Stimulated activated CD4-positive, alpha-beta T cell treated with anti-CD3 and anti-CD28 coated beads, Interleukin-2, amount 100 ng/mL, for 4 hours (primary cell): ENCODE measurements around the gene KCTD7.
"Not testable (repeated sequence)": the region's sequence is repeated elsewhere in the genome, so short reads cannot be mapped to it uniquely, and the experiment has no call there.

Experiments used
- DNase-seq: peaks from one replicate; pipeline ENCODE4 v3.0.0-alpha.2; 2020; ENCODE audit warnings: low read depth

Gene KCTD7

DNA sequence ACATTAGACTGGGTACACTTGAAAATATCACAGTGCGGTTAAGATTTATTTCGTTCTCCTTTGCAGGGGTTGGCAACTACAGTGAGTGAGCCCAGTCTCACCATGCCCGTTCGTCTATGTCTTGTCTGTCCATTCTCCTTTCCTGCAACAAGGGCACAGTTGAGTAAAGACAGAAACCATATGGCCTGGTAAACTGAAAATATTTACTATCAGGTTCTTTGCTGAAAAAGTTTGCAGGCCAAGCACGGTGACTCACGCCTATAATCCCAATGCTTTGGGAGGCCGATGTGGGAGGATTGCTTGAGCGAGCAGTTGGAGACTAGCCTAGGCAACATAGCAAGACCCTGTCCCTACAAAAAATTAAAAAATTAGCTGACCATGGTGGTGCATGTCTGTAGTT is 11.4 kb upstream of the KCTD7 start:
- no peak for DNase-seq

DNA sequence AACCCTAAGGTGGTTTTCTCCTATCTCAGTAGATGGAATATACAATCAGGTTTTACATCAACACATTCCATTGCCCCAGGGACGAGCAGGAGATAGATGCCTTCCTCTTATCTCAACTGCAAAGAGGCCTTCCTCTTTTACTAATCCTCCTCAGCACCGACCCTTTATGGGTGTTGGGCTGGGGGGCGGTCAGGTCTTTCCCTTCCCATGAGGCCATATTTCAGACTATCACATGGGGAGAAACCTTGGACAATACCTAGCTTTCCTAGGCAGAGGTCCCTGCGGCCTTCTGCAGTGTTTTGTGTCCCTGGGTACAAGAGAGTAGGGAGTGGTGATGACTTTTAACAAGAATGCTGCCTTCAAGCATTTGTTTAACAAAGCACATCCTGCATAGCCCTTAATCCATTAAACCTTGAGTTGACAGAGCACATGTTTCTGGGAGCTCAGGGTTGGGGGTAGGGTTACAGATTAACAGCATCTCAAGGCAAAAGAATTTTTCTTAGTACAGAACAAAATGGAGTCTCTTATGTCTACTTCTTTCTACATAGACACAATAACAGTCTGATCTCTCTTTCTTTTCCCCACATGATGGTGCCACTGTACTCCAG is 9.2 kb upstream of the KCTD7 start:
- not testable (repeated sequence) for DNase-seq

DNA sequence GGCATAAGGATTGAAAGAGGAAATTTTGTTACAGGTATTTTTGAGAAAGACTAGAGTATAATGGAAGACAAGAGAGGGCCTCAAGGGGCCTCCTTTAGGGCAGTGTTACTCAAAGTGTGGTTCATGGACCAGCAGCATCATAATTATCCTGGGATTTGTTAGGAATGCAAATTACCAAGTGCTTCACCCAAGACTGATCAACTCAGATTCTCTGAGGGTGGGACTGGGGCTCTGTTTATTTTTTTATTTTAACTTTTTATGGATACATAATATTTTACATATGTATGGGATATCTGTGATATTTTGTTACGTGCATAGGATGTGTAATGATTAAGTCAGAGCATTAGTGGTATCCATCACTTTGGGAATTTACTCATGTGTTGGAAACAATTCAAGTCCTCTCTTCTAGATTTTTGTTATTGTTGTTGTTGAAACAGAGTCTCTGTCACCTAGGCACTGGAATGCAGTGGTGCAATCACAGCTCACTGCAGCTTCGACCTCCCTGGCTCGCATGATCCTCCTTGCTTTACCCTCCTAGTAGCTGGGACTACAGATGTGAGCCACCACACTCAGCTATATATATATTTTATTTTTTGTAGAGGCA is 2.2 kb upstream of the KCTD7 start:
- DNase-seq = no peak

DNA sequence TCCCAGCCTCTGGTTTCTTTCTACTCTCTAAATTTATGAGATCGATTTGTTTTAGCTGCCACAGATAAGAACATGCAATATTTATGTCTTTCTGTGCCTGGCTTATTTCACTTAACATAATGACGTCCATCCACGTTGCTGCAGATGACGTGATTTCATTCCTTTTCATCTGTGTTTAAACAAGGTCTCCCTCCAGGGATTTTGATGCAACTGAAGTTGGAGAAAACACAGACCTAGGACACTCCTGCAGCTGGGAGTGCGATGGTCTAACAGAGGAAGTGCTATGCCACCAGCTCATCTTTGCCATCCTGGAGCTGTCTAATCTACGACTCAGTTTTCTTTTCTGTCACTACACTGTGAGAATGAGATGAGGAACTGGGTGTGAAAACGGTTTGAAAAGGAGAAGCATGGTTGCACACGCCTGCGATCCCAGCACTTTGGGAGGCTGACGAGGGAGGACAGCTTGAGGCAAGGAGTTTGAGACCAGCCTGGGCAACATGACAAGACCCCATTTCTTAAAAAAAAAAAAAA is 1.5 kb upstream of the KCTD7 start:
- DNase-seq = no peak

DNA sequence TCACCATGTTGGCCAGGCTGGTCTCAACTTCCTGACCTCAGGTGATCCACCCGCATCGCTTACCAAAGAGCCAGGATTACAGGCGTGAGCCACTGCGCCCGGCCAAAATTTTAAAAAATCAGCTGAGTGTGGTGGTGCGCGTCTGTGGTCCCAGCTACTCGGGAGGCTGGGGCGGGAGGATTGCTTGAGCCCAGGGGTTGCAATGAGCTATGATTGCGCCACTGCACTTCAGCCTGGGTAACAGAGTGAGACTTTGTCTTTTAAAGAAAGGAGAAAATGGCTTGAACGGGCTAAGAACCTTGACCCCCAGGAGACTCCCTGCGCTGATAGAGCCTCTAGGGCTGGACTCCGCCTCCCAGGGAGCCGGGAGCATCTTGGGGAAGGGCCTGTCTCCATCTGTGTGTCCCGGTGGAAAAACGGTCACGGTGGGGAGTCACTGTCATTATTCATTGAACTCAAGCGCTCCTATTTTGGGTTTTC is 760 bp upstream of the KCTD7 start:
- DNase-seq = no peak

DNA sequence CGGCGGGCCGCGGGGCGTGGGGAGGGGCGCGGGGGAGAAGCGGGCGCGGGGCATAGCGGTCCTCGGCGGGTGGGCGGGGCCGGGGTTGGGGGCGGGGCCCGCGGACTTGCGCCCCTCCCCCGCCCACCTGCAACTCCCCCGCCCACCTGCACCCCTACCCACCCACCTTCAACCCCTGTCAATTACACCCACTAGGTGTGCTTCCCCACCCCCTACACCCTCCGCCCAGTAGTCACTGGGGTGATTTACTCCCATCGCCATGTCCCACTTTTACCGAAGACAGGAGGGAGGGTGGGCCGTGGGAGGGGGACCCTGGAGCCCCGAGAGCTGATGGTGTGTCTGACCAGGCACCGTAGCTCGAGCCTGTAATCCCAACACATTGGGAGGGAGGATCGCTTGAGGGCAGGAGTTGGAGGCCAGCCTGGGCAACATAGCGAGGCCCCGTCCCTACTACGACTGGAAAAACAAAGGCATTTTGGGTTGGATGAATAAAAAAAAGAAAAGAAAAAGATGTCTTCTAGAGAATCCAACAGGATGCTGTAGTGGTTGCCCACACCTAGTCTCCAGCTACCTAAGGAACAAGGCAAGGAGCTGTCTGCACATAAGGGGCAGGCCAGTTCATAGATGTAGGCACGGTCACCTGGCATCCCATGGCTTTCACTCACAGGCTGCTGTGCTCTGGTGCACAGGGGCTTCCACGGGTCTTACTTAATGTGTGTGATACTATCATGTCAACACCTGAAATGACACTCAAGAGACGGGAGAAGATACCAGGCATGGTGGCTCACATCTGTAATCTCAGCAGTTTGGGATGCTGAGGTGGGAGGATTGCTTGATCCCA is 761 bp downstream of the KCTD7 start:
- peak; percentile 6 for DNase-seq

DNA sequence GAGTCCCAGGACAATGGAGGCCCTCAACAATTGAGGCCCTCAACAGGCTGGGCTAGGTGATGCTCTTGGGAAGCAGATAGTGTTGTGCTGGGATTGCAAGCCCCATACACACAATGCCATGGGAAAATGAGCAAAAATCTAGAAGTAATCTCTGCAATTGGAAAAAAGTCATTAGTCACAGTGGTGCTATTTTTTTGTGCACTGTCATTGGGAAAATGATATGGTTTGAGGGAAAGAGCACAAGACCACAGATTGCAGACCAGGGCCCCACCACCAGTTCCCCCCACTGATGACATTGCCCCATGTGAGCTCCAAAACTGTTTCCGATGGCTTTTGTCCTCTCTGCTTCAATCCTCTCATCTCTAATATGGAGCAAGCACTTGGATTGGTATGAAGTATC is 1.9 kb downstream of the KCTD7 start:
- DNase-seq = no peak

DNA sequence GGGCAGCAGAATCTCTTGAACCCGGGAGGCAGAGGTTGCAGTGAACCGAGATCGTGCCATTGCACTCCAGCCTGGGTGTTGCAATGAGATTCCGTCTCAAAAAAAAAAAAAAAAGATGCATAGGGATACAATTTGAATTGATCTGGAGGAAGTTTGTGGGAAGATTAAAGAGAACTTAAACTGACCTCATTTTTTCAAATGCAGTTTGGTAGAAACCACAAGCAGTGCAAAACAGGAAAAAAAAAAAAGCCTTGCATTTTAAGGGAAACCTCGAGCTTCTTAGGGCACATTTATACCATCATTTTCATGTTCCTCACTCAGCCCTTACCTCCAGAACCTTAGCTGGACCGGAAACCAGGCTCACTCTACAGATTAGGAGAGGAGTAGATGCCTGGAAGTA is 2.8 kb downstream of the KCTD7 start:
- DNase-seq = no peak

DNA sequence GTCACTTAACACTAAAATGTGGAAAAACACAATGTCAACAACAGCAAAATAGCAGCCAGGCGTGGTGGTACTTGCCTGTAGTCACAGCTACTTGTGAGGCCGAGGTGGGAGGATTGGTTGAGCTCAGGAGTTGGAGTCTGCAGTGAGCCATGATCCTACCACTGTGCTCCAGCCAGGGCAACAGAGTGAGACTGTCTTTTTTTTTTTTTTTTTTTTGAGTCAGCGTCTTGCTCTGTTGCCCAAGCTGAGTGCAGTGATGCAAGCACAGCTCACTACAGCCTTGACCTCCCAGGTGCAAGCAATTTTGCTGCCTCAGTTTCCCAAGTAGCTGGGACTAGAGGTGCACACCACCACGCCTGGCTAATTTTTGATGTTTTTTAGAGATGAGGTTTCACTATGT is 6.1 kb downstream of the KCTD7 start:
- DNase-seq = no peak

DNA sequence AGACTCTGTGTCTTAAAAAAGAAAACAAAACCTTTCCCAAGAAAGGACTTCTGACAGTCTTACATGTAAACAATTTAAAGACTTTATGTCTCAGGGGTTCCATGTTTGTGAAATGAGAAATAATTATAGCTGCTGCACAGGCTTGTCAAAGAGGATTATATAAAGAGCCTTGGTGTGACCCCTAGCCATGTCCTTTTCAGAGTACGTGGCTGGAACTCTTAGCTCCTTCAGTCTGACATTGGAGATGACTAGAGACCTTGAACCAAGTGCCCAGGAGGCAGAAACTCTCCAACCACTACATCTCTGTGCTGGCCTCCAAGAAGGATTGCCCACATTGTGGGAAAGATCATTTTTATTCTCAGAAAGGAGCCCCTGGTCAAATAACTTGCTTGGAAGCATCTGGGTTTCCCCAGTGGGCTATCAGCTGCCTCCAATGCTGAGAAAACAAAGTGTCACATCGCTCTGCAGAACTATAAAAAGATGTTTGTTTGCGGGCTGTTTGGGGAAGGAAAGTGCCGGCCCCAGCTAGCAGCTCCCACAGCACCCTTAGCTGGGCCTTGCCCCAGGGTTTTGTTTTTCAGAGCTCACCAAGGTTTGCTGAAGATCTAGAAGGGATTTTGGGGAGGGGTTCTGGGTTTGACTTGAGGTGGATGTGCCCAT is 6.8 kb downstream of the KCTD7 start:
- not testable (repeated sequence) for DNase-seq

DNA sequence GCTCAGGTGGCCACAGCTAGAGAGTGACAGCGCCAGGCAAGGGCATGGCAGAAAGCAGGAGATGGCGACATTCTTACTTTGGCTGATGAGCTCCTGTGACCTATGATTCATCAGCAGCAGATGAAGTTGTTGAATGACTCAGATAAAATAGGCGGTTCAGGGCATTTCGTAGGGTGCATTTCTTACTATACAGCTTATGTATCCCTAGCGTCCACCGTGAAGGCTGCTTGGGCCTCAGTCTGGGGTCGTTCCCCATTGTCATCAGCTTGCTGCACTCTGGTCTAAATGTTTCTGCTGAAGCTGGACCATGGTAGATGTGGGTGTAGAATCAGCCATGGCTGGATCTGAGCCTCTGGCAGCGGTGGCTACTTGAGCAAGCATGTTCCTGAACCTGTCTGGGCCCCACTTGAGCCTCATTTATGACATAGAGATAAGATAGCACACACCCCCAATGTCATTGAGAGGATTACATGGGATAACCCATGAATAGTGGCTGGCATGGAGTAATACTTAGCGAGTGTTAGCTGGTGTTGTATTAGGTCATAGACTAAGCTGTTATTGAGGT is 7.4 kb downstream of the KCTD7 start:
- not testable (repeated sequence) for DNase-seq

DNA sequence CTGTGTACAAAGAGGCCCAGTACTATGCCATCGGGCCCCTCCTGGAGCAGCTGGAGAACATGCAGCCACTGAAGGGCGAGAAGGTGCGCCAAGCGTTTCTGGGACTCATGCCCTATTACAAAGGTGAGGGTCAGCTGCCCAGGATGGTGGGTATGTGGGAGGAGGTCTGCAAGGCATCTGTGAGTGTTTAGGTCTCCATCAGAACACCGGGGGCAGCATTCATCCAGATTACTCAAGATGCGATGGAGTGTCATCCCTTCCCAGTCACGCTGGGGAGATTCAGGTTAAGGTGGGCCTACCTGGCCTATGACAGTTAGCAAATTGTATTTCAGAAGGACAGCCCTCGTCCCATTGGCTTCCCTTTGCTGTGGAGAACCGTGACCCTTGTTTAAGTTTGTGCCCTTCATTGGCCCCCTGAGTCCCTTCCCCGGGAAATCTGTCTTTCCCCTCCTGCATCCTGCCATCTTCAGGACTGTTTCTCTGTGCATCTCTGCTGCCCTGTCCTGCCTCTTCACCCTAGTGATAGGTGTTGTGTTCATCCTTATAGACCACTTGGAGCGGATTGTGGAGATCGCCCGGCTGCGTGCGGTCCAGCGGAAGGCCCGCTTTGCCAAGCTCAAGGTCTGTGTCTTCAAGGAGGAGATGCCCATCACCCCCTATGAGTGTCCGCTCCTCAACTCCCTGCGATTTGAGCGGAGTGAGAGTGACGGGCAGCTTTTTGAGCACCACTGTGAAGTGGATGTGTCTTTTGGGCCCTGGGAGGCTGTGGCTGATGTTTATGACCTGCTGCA is 9.8 kb downstream of the KCTD7 start:
- DNase-seq = no peak

DNA sequence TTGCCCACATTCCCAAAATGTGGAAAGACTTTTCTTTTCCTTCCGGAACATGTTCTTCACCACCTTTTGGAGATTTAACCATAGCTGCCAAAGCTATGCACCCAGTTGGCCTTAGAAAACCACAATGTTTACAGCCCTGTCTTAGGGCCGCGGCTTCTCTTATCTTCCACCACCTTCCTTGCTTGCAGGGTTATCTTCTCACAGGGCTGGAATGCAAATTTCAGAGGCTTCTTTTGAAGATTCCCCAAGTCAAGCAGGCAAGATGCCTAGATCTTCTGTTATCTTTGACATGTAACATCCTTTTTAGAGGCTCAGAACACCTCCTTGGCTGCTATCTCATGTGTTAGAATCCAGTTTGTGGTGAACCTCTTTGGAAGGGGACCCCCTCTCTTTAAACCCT is 11.1 kb downstream of the KCTD7 start:
- no peak for DNase-seq

DNA sequence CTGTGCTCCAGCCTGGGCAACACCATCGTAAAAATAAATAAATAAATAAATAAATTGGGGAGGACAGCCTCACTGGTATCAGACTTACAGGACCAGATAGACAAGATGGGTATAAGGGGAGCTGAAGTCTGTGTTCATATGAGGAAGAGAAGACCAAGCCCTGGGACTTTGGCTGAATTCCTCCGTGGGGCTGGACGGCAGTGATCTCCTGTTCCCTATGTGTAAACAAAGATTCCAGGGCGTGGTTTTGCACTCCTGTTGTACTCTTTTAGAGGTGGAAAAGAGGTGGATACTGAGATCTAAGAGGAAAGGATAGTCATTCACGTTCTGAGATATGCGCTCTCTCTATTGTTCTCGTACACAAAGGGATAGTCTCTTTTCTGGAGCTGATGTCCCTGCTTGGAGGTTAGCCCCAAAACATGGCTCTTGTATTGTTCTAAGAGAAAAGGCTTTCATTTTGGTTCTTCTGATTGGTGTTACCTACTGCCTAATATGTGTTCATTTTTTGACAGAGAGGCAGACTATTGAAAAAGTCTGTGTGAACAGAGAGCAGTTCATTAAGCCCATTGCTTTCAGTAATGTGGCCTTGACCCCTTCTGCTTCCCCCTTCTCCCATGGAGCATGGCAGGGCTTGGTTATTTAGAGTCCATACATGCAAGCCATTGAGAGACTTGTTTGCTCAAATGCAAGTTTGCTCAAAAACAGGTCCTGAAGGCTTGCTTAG is 12.3 kb downstream of the KCTD7 start:
- no peak for DNase-seq

DNA sequence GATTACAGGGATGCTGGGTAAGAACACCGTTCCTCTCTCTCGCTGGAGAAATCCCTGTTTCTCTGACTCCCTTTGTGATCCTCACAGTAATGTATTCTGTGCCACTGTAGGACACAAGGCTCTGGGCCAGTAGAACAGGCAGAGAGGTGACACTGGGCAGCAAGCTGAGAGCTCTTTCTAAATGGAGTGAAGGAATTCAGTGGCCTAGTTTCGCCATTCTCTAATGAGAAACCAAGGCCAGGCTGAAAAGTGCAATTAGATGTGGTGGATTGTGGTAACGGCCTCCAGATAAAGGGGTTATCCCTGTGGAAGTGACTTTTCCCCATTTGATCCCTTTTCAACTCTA is 12.8 kb downstream of the KCTD7 start:
- DNase-seq = no peak

DNA sequence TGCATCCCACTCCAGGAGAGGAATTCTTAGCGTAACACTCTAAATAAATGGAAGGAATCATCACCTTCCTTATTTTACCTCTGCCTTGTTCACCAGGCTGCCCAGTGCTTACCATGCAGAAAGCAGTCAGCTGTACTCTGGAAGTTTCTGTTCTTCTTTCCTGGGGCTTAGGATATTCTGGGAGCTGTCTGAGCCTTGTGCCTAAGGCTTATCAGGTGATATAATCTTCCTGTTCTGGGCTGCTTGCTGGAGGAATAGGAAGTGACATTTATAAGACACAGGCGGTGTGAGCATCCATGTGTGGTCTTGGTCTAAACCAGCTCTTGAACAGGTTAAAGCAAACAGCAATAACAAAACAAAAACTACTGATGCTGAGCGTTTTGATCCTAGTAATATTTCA is 13.5 kb downstream of the KCTD7 start:
- no peak for DNase-seq

DNA sequence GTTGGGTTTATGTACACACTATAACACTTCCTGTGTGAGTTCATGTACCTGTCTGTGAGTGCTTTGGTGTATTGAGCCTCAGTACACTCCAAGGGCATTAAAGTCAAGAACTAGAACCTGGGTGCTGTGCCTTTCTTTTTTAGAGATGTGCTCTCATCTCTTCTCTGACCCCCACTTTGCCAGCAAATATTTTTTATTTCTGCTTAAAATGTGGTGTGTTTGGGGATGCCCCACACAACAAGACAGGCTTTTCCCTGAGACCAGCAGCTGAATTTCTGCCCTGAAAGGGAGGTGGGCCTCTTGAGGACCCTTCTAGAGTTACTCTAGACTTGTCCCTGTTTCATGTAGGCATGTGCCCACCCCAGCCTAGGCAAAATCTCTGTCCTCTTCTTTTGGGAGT is 14.3 kb downstream of the KCTD7 start:
- no peak for DNase-seq

DNA sequence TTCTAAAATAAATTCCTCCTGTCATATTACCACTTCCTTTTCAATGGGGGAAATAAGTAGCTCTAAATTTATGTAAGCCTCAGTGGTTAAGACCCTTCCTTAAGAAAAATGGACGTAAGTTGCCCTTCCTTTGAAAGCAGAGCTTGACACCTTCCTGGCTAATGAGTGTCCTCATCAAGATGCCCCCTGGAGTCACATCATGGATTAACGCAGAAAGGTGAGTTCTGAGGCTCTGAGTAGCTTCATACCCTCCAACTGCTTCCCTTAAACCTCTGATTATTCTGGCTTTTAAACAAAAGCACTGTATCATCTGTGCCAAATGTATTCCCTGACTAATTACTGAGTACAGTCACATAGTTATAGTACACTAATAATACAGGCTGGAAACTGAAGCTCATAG is 14.7 kb downstream of the KCTD7 start:
- no peak for DNase-seq

DNA sequence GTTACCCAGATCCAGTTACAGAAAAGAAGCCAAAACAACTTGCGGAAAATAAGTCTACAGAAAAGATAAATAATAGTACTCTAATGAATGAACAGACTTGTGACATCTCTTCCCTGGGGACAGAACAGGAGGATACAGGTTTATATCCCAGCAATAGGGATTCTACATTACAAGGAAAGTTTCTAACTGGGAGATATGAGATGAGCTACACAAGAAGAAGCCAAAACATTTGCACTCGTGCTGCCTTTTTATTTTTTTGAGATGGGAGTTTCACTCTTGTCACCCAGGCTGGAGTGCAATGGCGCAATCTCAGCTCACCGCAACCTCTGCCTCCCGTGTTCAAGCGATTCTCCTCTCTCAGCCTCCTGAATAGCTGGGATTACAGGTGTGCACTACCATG is 22.3 kb downstream of the KCTD7 start:
- DNase-seq = not testable (repeated sequence)

DNA sequence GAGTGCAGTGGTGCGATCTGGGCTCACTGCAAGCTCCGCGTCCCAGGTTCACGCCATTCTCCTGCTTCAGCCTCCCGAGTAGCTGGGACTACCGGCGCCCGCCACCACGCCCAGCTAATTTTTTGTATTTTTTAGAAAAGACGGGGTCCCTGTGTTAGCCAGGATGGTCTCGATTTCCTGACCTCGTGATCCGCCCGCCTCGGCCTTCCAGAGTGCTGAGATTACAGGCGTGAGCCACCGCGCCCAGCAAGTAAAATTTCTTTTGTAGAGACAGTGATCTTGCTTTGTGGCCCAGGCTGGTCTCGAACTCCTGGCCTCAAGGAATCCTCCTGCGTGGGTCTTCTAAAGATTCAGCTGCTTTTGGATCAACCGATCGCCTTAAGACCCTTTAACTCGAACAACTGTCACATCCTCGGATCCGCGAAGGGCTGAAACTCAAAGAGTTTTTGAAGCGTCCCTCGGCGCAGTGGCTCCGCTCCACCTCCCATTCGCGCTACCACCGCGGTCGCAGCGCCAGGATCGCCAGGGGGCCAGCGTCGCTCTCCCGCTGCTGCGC is 25.1 kb downstream of the KCTD7 start:
- DNase-seq = not testable (repeated sequence)
